CD4-positive, alpha-beta memory T cell (primary cell): ENCODE results near the gene DMC1. TPM values are rescaled to one million over a fixed set of nuclear protein-coding genes. Genes with fewer than 3 reads are reported as not detected.
A peak's percentile ranks its signal among the peaks of the same experiment; 100 is the strongest.
"Not testable (repeated sequence)": the region's sequence is repeated elsewhere in the genome, so short reads cannot be mapped to it uniquely, and the experiment has no call there.

ENCODE experiments used
- CTCF ChIA-PET: fragments of 350-600 bp; sonication (Branson Sonifier 250); formaldehyde crosslinking; loops from one replicate; lab custom pipeline; 2021; ENCODE audit warnings: inconsistent platforms; ENCODE audit not compliant: partially characterized antibody; lab: Charles Lee
- POLR2A ChIA-PET: fragments of 350-600 bp; sonication (Branson Sonifier 250); formaldehyde crosslinking; loops from one replicate; lab custom pipeline; 2021; ENCODE audit not compliant: partially characterized antibody; lab: Charles Lee
- DNase-seq, 5 donors: peaks; one replicate each; pipeline versions ENCODE4 v3.0.0 to v3.0.0-alpha.2; 2020 to 2022; ENCODE audit warnings: mixed read lengths in 1 of 5
- H3K27ac ChIP-seq: one replicate; pipeline ENCODE4 v1.7.0; 2013; ENCODE audit warnings: low read depth, low read length
- H3K27me3 ChIP-seq: 2 replicates; pipeline ENCODE4 v1.7.0; 2013; ENCODE audit warnings: mild to moderate bottlenecking, low read length, moderate library complexity; ENCODE audit not compliant: insufficient read depth
- H3K36me3 ChIP-seq: 2 replicates; pipeline ENCODE4 v1.7.0; 2013; ENCODE audit warnings: mild to moderate bottlenecking, low read length, moderate library complexity; ENCODE audit not compliant: insufficient read depth
- H3K4me1 ChIP-seq: 2 replicates; pipeline ENCODE4 v1.7.0; 2013; ENCODE audit warnings: mild to moderate bottlenecking, low read length, moderate library complexity; ENCODE audit not compliant: insufficient read depth
- H3K4me3 ChIP-seq, 2 donors: one replicate each; pipeline ENCODE4 v1.7.0; 2013; ENCODE audit warnings: low read length in 2 of 2, mild to moderate bottlenecking in 1 of 2
- H3K9me3 ChIP-seq, 2 donors: one replicate each; pipeline ENCODE4 v1.7.0; 2013; ENCODE audit warnings: low read length in 2 of 2, control low read depth in 1 of 2; ENCODE audit not compliant: control insufficient read depth in 1 of 2
- H3K27ac Mint-ChIP-seq, 7 donors: one replicate each; pipeline ENCODE4 v1.8.0; 2020 to 2021; ENCODE audit warnings: mixed read lengths in 7 of 7, mild to moderate bottlenecking in 6 of 7, inconsistent platforms in 3 of 7, moderate library complexity in 3 of 7
- H3K27me3 Mint-ChIP-seq, 2 donors: one replicate each; pipeline ENCODE4 v1.8.0; 2020 to 2021; ENCODE audit warnings: mixed read lengths in 2 of 2
- H3K36me3 Mint-ChIP-seq, 2 donors: one replicate each; pipeline ENCODE4 v1.8.0; 2020 to 2021; ENCODE audit warnings: mixed read lengths in 2 of 2, inconsistent platforms in 1 of 2, mild to moderate bottlenecking in 1 of 2
- H3K4me1 Mint-ChIP-seq, 4 donors: one replicate each; pipeline ENCODE4 v1.8.0; 2020 to 2021; ENCODE audit warnings: mixed read lengths in 4 of 4, mild to moderate bottlenecking in 1 of 4
- H3K4me3 Mint-ChIP-seq, 8 donors: one replicate each; pipeline ENCODE4 v1.8.0; 2020 to 2021; ENCODE audit warnings: mixed read lengths in 8 of 8, mild to moderate bottlenecking in 7 of 8, moderate library complexity in 6 of 8, inconsistent platforms in 3 of 8
- H3K9me3 Mint-ChIP-seq, 8 donors: one replicate each; pipeline ENCODE4 v1.8.0; 2020 to 2021; ENCODE audit warnings: mixed read lengths in 8 of 8, mild to moderate bottlenecking in 5 of 8, inconsistent platforms in 3 of 8, moderate library complexity in 1 of 8
- intact Hi-C: fragments of 100-400 bp; cut with micrococcal nuclease; formaldehyde crosslinking; loops from one replicate; pipeline ENCODE4 v1.15.1; 2023
- polyA plus RNA-seq, 2 donors: library from polyadenylated mRNA; unstranded; fragments of 300-500 nt; fragmentation: Illumina TruSeq; gene quantifications; one replicate each; pipeline ENCODE4 v1.2.3, GENCODE V29; 2021
- total RNA-seq, 2 experiments: library from RNA; stranded (reverse); gene quantifications; one replicate each; pipeline ENCODE4 v1.2.3, GENCODE V29; 2021

Gene DMC1
- total and polyA plus RNA-seq, 4 experiments from 2014 or later: 0.29 to 1.1 TPM; not detected in 2

GRCh38 chr22:38599466-38599865, 29.5 kb upstream of the DMC1 start:
- no peaks in the 10 kb centered on the region for H3K36me3 ChIP-seq
- Mint-ChIP-seq H3K4me3 (no peak overlapping the region), H3K9me3 (no peaks in the 10 kb centered on the region), H3K4me1 (no peaks in the 10 kb centered on the region), H3K36me3 (no peaks in the 10 kb centered on the region), H3K27me3 (peaks cover 3 to 5% of the 10 kb centered on the region in 2 donors), H3K27ac (no peak overlapping the region)
- H3K4me1 ChIP-seq: no peaks in the 10 kb centered on the region
- H3K27ac ChIP-seq: no peak overlapping the region
- intact Hi-C loops: no loop called here
- no peaks in the 10 kb centered on the region for H3K27me3 ChIP-seq
- H3K9me3 ChIP-seq: no peaks in the 10 kb centered on the region
- H3K4me3 ChIP-seq: no peak overlapping the region
- no peak for DNase-seq
- ChIA-PET CTCF (no interaction called here), POLR2A (no interaction called here)

- H3K9me3 ChIP-seq, CTCF ChIA-PET, H3K9me3 Mint-ChIP-seq, H3K4me1 Mint-ChIP-seq, H3K4me1 ChIP-seq, H3K27me3 Mint-ChIP-seq, H3K27me3 ChIP-seq, H3K36me3 ChIP-seq, H3K4me3 Mint-ChIP-seq, intact Hi-C loops, H3K27ac ChIP-seq, POLR2A ChIA-PET, H3K27ac Mint-ChIP-seq, DNase-seq, H3K4me3 ChIP-seq, H3K36me3 Mint-ChIP-seq: not testable (repeated sequence)
Measured at GRCh38 chr22:38582923-38583322, 12.9 kb upstream of the DMC1 start.

- DNase-seq: no peak
- CTCF ChIA-PET: no interaction called here
- no peak overlapping the region for H3K27ac ChIP-seq
- Mint-ChIP-seq H3K27me3 (peaks cover 3 to 6% of the 10 kb centered on the region in 2 donors), H3K4me1 (no peaks in the 10 kb centered on the region), H3K36me3 (no peaks in the 10 kb centered on the region), H3K27ac (no peak overlapping the region), H3K9me3 (no peaks in the 10 kb centered on the region), H3K4me3 (no peak overlapping the region)
- H3K4me3 ChIP-seq: no peak overlapping the region
- H3K9me3 ChIP-seq: no peaks in the 10 kb centered on the region
- POLR2A ChIA-PET: no interaction called here
- H3K36me3 ChIP-seq: no peaks in the 10 kb centered on the region
- intact Hi-C loops: no loop called here
- H3K27me3 ChIP-seq: no peaks in the 10 kb centered on the region
- no peaks in the 10 kb centered on the region for H3K4me1 ChIP-seq
Measured at GRCh38 chr22:38578505-38578904, 8.5 kb upstream of the DMC1 start.

GRCh38 chr22:38572065-38572464, 2.1 kb upstream of the DMC1 start:
- H3K27ac ChIP-seq: no peak overlapping the region
- no peaks in the 10 kb centered on the region for H3K9me3 ChIP-seq
- H3K36me3 ChIP-seq: no peaks in the 10 kb centered on the region
- H3K27ac Mint-ChIP-seq: no peak overlapping the region
- H3K4me3 ChIP-seq: no peak overlapping the region
- intact Hi-C loops: loop anchor here (5.0 kb wide), 3 partner anchors 40 to 275 kb away; no protein-coding TSS in a partner anchor
- ChIA-PET POLR2A (interaction anchor here (0.9 kb wide), 1 partner anchor 75 kb away, joined by 3 read pairs; no protein-coding TSS in a partner anchor), CTCF (interaction anchor here (1.0 to 3.5 kb wide), 5 partner anchors 159 to 522 kb away, joined by 3 to 14 read pairs (median 4); no protein-coding TSS in a partner anchor)
- H3K36me3 Mint-ChIP-seq: peaks cover 0 to 2% of the 10 kb centered on the region in 2 donors
- DNase-seq: peak in 4 of 5 donors; percentile 25 to 39 (median 34)
- peaks cover 17% of the 10 kb centered on the region for H3K4me1 ChIP-seq
- H3K4me1 Mint-ChIP-seq: peaks cover 12 to 24% (median 17%) of the 10 kb centered on the region in 4 donors
- no peak overlapping the region for H3K4me3 Mint-ChIP-seq
- no peaks in the 10 kb centered on the region for H3K9me3 Mint-ChIP-seq
- H3K27me3 Mint-ChIP-seq: no peaks in the 10 kb centered on the region
- H3K27me3 ChIP-seq: no peaks in the 10 kb centered on the region

- CTCF ChIA-PET: interaction anchor here (1.3 to 3.5 kb wide), 3 partner anchors 271 to 519 kb away, joined by 4 to 14 read pairs (median 7); no protein-coding TSS in a partner anchor
- Histone ChIP-seq H3K27me3 (no peaks in the 10 kb centered on the region), H3K4me3 (peak overlapping the region; percentile 66 to 85), H3K4me1 (peaks cover 17% of the 10 kb centered on the region), H3K36me3 (no peaks in the 10 kb centered on the region), H3K9me3 (no peaks in the 10 kb centered on the region), H3K27ac (peak overlapping the region; percentile 76)
- Mint-ChIP-seq H3K4me1 (peaks cover 12 to 24% (median 17%) of the 10 kb centered on the region in 4 donors), H3K4me3 (peak overlapping the region; percentile 88 to 97 (median 92)), H3K27me3 (no peaks in the 10 kb centered on the region), H3K27ac (peak overlapping the region; percentile 88 to 97 (median 96)), H3K9me3 (no peaks in the 10 kb centered on the region), H3K36me3 (peaks cover 0 to 2% of the 10 kb centered on the region in 2 donors)
- DNase-seq: peak; percentile 33 to 56 (median 37)
- intact Hi-C loops: loop anchor here (1.0 to 5.0 kb wide), 7 partner anchors 39 to 274 kb away; partner anchors contain the start of genes CBY1, DDX17, FAM227A and JOSD1
- POLR2A ChIA-PET: interaction anchor here (1.0 to 1.9 kb wide), 7 partner anchors 20 to 519 kb away, joined by 3 to 5 read pairs (median 4); partner anchors contain the start of genes CBY1 and PICK1
Measured at GRCh38 chr22:38570779-38571364, 889 bp upstream of the DMC1 start.

- H3K27ac ChIP-seq: peak overlapping the region; percentile 28
- CTCF ChIA-PET: interaction anchor here (0.6 kb wide), 2 partner anchors 51 to 810 kb away, joined by 3 read pairs; no protein-coding TSS in a partner anchor
- H3K4me1 Mint-ChIP-seq: peaks cover 12 to 24% (median 17%) of the 10 kb centered on the region in 4 donors
- H3K27me3 Mint-ChIP-seq: no peaks in the 10 kb centered on the region
- intact Hi-C loops: no loop called here
- no peaks in the 10 kb centered on the region for H3K36me3 ChIP-seq
- POLR2A ChIA-PET: interaction anchor here (0.5 to 1.4 kb wide), 2 partner anchors 42 to 62 kb away, joined by 3 to 5 read pairs; no protein-coding TSS in a partner anchor
- peak overlapping the region; percentile 27 to 70 for H3K4me3 ChIP-seq
- no peaks in the 10 kb centered on the region for H3K9me3 Mint-ChIP-seq
- DNase-seq: peak in 1 of 5 donors; percentile 4
- no peaks in the 10 kb centered on the region for H3K9me3 ChIP-seq
- no peaks in the 10 kb centered on the region for H3K27me3 ChIP-seq
- peaks cover 0 to 2% of the 10 kb centered on the region in 2 donors for H3K36me3 Mint-ChIP-seq
- H3K4me1 ChIP-seq: peaks cover 17% of the 10 kb centered on the region
- H3K27ac Mint-ChIP-seq: peak overlapping the region; percentile 73 to 97 (median 86)
- peak overlapping the region; percentile 88 to 97 (median 92) for H3K4me3 Mint-ChIP-seq
Measured at GRCh38 chr22:38569181-38569971, 607 bp downstream of the DMC1 start.
